Activated naive CD4-positive, alpha-beta T cell treated with anti-CD3 and anti-CD28 coated beads for 36 hours (primary cell): Measurements from ENCODE around the gene CAMTA1. TPM values are rescaled to one million over a fixed set of nuclear protein-coding genes. Genes with fewer than 3 reads are reported as not detected.

Experiments used
- CTCF ChIA-PET: fragments of 350-600 bp; sonication (Branson Sonifier 250); formaldehyde crosslinking; loops from one replicate; lab custom pipeline; 2021; ENCODE audit warnings: antibody characterized with exemption; lab: Charles Lee
- DNase-seq: peaks from one replicate; pipeline ENCODE4 v3.0.0-alpha.2; 2020
- H3K27ac Mint-ChIP-seq: one replicate; pipeline ENCODE4 v1.8.0; 2021; ENCODE audit warnings: mild to moderate bottlenecking, mixed read lengths
- H3K27me3 Mint-ChIP-seq: one replicate; pipeline ENCODE4 v1.8.0; 2021; ENCODE audit warnings: low read depth, mixed read lengths
- H3K36me3 Mint-ChIP-seq: one replicate; pipeline ENCODE4 v1.8.0; 2021; ENCODE audit warnings: low read depth, mixed read lengths
- H3K4me1 Mint-ChIP-seq: one replicate; pipeline ENCODE4 v1.8.0; 2021; ENCODE audit warnings: low read depth, mixed read lengths
- H3K4me3 Mint-ChIP-seq: one replicate; pipeline ENCODE4 v1.8.0; 2021; ENCODE audit warnings: mild to moderate bottlenecking, moderate library complexity, mixed read lengths
- H3K9me3 Mint-ChIP-seq: one replicate; pipeline ENCODE4 v1.8.0; 2021; ENCODE audit warnings: mixed read lengths
- intact Hi-C: fragments of 100-400 bp; cut with micrococcal nuclease; formaldehyde crosslinking; loops from one replicate; pipeline ENCODE4 v1.15.1; 2023
- total RNA-seq, 2 experiments: library from RNA; stranded (reverse); gene quantifications; one replicate each; pipeline ENCODE4 v1.2.3, GENCODE V29; 2021

Gene CAMTA1
- total RNA-seq, 2 experiments from 2014 or later, result 61.5 to 70.9 TPM

DNA sequence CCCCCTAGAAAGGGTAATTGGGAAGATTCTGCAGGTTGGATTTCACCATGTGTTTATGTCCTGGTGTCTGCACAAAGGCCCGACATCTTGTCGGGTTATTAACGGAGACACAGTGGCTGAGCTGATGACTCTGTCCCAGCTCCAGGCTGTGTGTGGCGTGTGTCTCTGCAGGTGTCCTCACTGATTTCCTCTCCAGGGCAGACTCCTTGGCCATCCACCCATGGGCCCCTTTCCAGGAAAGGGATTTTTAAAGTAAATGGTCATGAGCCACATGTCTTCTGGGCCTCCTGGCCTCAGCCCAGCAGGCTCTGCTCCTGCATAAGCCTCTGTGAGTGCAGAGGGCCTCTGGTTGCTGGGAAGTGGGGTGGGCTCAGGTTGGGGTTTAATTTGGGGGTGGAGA is 567.1 kb downstream of the CAMTA1 start:
- Mint-ChIP-seq H3K27ac (no peak overlapping the region), H3K27me3 (no peaks in the 10 kb centered on the region), H3K9me3 (no peaks in the 10 kb centered on the region), H3K4me3 (no peak overlapping the region), H3K36me3 (no peaks in the 10 kb centered on the region), H3K4me1 (no peaks in the 10 kb centered on the region)
- intact Hi-C loops, result no loop called here
- CTCF ChIA-PET, result no interaction called here
- no peak for DNase-seq

DNA sequence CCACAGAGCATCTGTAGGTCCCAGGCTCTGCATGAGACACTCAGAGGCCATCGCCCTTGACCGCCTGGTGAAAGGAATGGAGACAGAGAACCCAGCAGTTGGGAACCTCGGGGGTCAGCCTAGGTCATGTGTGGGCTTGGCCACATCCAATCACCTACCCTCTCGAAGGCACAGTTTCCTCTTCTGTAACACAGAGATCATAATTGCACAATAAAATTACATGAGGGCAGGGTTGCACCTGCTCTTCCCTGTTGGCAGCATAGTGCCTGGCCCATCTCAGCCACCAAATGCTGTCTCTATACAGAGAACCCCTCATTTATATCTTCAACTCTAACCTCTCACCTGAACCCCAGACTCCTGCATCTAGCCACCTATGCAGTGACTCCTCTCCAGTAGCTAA is 567.7 kb downstream of the CAMTA1 start:
- Mint-ChIP-seq H3K27ac (no peak overlapping the region), H3K9me3 (no peaks in the 10 kb centered on the region), H3K4me3 (no peak overlapping the region), H3K4me1 (no peaks in the 10 kb centered on the region), H3K27me3 (no peaks in the 10 kb centered on the region), H3K36me3 (no peaks in the 10 kb centered on the region)
- no peak for DNase-seq
- CTCF ChIA-PET, result no interaction called here
- intact Hi-C loops, result no loop called here

- Mint-ChIP-seq H3K27me3 (no peaks in the 10 kb centered on the region), H3K9me3 (no peaks in the 10 kb centered on the region), H3K4me1 (no peaks in the 10 kb centered on the region), H3K4me3 (no peak overlapping the region), H3K27ac (no peak overlapping the region), H3K36me3 (no peaks in the 10 kb centered on the region)
- CTCF ChIA-PET, result no interaction called here
- no peak for DNase-seq
- intact Hi-C loops, result no loop called here
Observed at GRCh38 chr1:7355646-7356045, 570.4 kb downstream of the CAMTA1 start.

DNA sequence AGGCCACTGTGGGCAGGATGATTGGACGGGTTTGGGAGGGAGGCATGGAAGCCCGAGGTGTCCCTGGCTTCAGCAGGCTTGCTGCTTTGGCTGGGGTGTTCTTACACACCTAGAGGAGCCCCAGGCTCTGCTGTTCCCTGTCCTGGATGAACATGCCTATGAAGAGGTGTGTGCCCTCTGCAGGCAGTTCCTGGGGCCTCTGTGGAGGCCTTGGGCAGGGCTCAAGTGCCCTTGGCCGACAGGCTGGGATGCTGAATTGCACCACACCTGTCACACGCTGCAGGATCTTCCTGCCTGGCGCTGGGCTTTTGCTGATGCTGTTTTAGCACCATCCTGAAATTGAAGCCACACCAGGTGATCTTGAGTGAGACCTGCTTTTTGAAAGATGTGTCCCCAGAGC is 570.8 kb downstream of the CAMTA1 start:
- Mint-ChIP-seq H3K9me3 (no peaks in the 10 kb centered on the region), H3K27ac (no peak overlapping the region), H3K36me3 (no peaks in the 10 kb centered on the region), H3K4me3 (no peak overlapping the region), H3K4me1 (no peaks in the 10 kb centered on the region), H3K27me3 (peaks cover 3% of the 10 kb centered on the region)
- intact Hi-C loops, result no loop called here
- no peak for DNase-seq
- CTCF ChIA-PET, result no interaction called here

DNA sequence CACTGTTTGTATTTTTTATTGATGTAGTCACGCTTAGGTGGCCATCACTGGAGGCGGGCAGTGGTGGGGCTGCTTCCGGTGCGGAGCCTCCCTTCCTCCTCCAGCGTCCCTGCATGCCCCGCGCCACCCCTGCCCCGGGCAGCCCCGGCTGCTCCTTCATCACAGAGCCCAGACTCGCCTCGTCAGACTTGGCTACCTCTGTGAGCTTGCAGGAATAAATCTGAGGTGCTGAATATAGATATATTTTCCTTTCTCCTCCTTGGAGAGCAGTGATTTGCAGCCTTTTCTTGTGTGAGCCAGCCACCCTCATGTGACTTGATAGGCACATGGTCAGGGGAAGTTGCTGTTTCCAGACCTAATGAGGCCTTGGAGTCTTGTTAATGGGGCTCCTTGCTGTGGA is 573.2 kb downstream of the CAMTA1 start:
- no peak for DNase-seq
- H3K27ac Mint-ChIP-seq, result no peak overlapping the region
- H3K27me3 Mint-ChIP-seq, result peaks cover 5% of the 10 kb centered on the region
- no peak overlapping the region for H3K4me3 Mint-ChIP-seq
- no peaks in the 10 kb centered on the region for H3K9me3 Mint-ChIP-seq
- intact Hi-C loops, result no loop called here
- CTCF ChIA-PET, result no interaction called here
- no peaks in the 10 kb centered on the region for H3K36me3 Mint-ChIP-seq
- H3K4me1 Mint-ChIP-seq, result no peaks in the 10 kb centered on the region

- peaks cover 5% of the 10 kb centered on the region for H3K27me3 Mint-ChIP-seq
- H3K9me3 Mint-ChIP-seq, result peaks cover 2% of the 10 kb centered on the region
- no peak overlapping the region for H3K27ac Mint-ChIP-seq
Observed at GRCh38 chr1:7360526-7360925, 575.3 kb downstream of the CAMTA1 start.

GRCh38 chr1:7362947-7363346 is 577.7 kb downstream of the CAMTA1 start:
- no peak for DNase-seq
- Mint-ChIP-seq H3K36me3 (no peaks in the 10 kb centered on the region), H3K4me1 (no peaks in the 10 kb centered on the region), H3K9me3 (peaks cover 2% of the 10 kb centered on the region), H3K27ac (no peak overlapping the region), H3K4me3 (no peak overlapping the region), H3K27me3 (peaks cover 5% of the 10 kb centered on the region)
- CTCF ChIA-PET, result no interaction called here
- intact Hi-C loops, result no loop called here

More at GRCh38 chr1:7360526-7360925, 575.3 kb downstream of the CAMTA1 start:
- H3K36me3 Mint-ChIP-seq, result no peaks in the 10 kb centered on the region
- intact Hi-C loops, result no loop called here
- CTCF ChIA-PET, result no interaction called here
- no peaks in the 10 kb centered on the region for H3K4me1 Mint-ChIP-seq
- H3K4me3 Mint-ChIP-seq, result no peak overlapping the region
- DNase-seq, result no peak

DNA sequence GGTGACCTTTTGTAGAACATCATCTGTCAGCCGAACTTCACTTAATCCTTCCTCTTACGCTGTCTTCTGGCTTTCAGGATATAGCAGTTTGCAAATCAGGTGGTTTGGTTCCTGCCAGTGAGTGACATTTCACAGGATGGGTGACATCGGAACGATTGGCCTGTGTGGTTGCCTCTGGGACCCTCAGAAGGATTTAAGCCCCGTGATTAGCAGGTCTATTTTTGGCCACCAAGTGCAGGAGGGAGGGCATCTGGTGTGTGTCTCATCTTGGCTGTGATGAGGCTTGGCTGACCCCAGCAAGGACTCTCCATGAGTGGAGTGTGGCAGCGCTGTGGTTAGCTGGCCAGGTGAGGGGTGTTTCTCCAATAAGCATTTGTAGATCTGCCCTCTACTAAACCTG is 578.2 kb downstream of the CAMTA1 start:
- H3K4me3 Mint-ChIP-seq, result no peak overlapping the region
- DNase-seq, result no peak
- peaks cover 2% of the 10 kb centered on the region for H3K9me3 Mint-ChIP-seq
- CTCF ChIA-PET, result no interaction called here
- no peaks in the 10 kb centered on the region for H3K4me1 Mint-ChIP-seq
- no peak overlapping the region for H3K27ac Mint-ChIP-seq
- intact Hi-C loops, result no loop called here
- H3K27me3 Mint-ChIP-seq, result peaks cover 5% of the 10 kb centered on the region
- no peaks in the 10 kb centered on the region for H3K36me3 Mint-ChIP-seq

- peaks cover 5% of the 10 kb centered on the region for H3K27me3 Mint-ChIP-seq
- intact Hi-C loops, result no loop called here
- no peak overlapping the region for H3K4me3 Mint-ChIP-seq
- H3K4me1 Mint-ChIP-seq, result no peaks in the 10 kb centered on the region
- no peak overlapping the region for H3K27ac Mint-ChIP-seq
- DNase-seq, result no peak
- CTCF ChIA-PET, result no interaction called here
- no peaks in the 10 kb centered on the region for H3K36me3 Mint-ChIP-seq
- H3K9me3 Mint-ChIP-seq, result peaks cover 2% of the 10 kb centered on the region
Observed at GRCh38 chr1:7365706-7366105, 580.5 kb downstream of the CAMTA1 start.

DNA sequence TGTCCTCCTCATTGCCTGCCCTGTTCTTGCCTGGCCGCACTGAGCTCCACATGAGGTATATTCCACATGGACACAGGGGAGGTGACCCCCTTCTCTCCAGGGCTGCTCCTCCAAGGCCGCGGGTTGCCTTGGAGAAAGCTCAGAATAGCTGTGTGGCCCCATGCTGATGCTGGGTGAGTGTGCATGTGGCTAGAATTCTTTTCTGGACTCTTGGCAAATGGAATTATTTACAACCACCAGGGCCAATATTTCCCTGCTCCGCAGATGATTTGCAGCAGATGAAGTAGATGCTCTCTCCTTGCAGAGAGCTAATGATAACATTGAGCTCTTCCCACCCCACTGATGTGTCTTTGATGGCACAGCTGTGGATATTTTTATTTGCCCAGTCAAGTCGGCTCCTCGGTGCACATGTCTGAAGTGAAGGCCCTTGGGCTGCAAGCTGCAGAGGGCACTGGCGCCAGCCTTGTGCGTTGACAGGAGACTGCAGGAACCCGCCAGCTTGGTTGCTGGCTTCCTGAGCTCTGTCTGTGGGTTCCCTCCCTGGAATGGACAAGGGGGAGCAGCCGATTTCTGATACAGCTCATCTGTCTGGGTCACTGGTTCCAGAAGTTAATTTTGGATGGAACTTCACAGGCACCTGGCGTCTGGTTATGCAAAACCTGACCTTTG is 581.2 kb downstream of the CAMTA1 start:
- no peaks in the 10 kb centered on the region for H3K36me3 Mint-ChIP-seq
- H3K27ac Mint-ChIP-seq, result no peak overlapping the region

GRCh38 chr1:7366955-7367665 is 581.9 kb downstream of the CAMTA1 start:
- no peak for DNase-seq
- CTCF ChIA-PET, result no interaction called here
- H3K27ac Mint-ChIP-seq, result no peak overlapping the region
- intact Hi-C loops, result no loop called here
- no peaks in the 10 kb centered on the region for H3K27me3 Mint-ChIP-seq
- no peaks in the 10 kb centered on the region for H3K36me3 Mint-ChIP-seq
- no peak overlapping the region for H3K4me3 Mint-ChIP-seq
- H3K9me3 Mint-ChIP-seq, result peaks cover 2% of the 10 kb centered on the region
- H3K4me1 Mint-ChIP-seq, result no peaks in the 10 kb centered on the region

More for the DNA sequence above, 581.2 kb downstream of the CAMTA1 start:
- CTCF ChIA-PET, result no interaction called here
- no peak for DNase-seq
- Mint-ChIP-seq H3K4me1 (no peaks in the 10 kb centered on the region), H3K27me3 (no peaks in the 10 kb centered on the region), H3K4me3 (no peak overlapping the region), H3K9me3 (peaks cover 2% of the 10 kb centered on the region)
- intact Hi-C loops, result no loop called here

DNA sequence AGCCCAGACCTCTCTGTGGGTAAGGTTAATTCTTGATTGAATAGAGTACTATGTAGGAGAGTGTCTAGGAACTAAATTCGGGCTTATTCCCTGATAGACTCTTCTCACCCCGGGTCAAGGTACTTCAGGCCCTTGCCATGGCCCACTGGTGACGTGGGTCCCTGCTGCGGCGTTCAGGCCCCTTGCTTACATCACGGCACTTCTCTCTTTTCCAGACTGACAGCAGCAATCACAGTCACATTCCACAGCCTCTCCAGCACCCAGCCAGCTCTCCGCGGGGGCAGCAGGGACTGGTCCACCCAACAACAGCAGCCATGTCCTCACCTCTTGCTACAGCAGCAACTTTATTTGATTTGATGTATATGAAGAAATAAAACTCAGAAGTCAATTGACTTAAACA is 584.6 kb downstream of the CAMTA1 start:
- Mint-ChIP-seq H3K4me1 (no peaks in the 10 kb centered on the region), H3K27ac (no peak overlapping the region)

DNA sequence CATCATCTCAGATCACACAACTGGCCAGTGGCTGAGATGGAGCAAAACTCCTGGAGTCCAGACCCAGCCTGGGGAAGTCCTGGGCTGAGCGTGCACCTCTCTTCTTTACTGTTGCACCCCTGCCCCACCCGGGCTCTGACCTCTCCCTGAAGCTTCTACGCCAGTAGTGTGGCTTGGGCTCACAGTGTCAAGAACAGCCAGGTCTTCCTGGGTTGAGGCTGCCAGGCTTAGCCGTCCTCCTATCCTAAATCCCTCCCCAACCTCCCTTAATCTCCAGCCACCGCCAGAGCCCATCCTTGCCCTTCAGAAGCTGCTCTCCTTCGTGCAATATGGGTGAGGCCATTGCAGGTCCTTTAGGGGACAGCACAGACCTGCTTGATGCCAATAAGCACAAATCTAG is 586.7 kb downstream of the CAMTA1 start:
- no peak for DNase-seq
- no peak overlapping the region for H3K27ac Mint-ChIP-seq
- intact Hi-C loops, result no loop called here
- H3K4me1 Mint-ChIP-seq, result no peaks in the 10 kb centered on the region
- H3K4me3 Mint-ChIP-seq, result no peak overlapping the region
- no peaks in the 10 kb centered on the region for H3K27me3 Mint-ChIP-seq
- H3K9me3 Mint-ChIP-seq, result no peaks in the 10 kb centered on the region
- CTCF ChIA-PET, result no interaction called here
- H3K36me3 Mint-ChIP-seq, result no peaks in the 10 kb centered on the region

More for the DNA sequence above, 584.6 kb downstream of the CAMTA1 start:
- no peaks in the 10 kb centered on the region for H3K27me3 Mint-ChIP-seq
- H3K4me3 Mint-ChIP-seq, result no peak overlapping the region
- CTCF ChIA-PET, result no interaction called here
- no peaks in the 10 kb centered on the region for H3K36me3 Mint-ChIP-seq
- H3K9me3 Mint-ChIP-seq, result no peaks in the 10 kb centered on the region
- intact Hi-C loops, result no loop called here
- DNase-seq, result no peak
